ELF-1 (cell line): ENCODE data around the gene C16orf54.
"Not testable (repeated sequence)": the region's sequence is repeated elsewhere in the genome, so short reads cannot be mapped to it uniquely, and the experiment has no call there.

Experiments
- DNase-seq: peaks from one replicate; pipeline ENCODE4 v3.0.0-alpha.2; 2016; ENCODE audit warnings: low read depth, low spot score

The C16orf54 gene

GRCh38 chr16:29708917-29709600 lies 36.7 kb downstream of the C16orf54 start:
- peak; percentile 87 for DNase-seq

DNA sequence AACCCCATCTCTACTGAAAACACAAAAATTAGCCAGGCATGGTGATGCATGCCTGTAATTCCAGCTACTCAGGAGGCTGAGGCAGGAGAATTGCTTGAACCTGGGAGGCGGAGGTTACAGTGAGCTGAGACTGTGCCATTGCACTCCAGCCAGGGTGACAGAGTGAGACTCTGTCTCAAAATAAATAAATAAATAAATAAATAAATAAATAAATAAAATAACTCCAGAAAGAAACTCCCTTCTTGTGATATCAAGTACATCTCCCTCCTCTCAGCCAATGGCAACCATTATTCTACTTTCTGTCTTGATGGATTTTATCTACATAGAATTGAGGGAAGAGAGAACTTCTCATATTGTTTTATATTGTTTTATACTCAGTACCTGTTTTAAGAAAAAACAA lies 38.6 kb downstream of the C16orf54 start:
- DNase-seq: not testable (repeated sequence)

GRCh38 chr16:29705030-29705429 lies 40.8 kb downstream of the C16orf54 start:
- DNase-seq: no peak

- no peak for DNase-seq
Measured at GRCh38 chr16:29702269-29702668, 43.5 kb downstream of the C16orf54 start.

- DNase-seq: no peak
Measured at GRCh38 chr16:29701214-29701555, 44.6 kb downstream of the C16orf54 start.

- DNase-seq: peak; percentile 88
Measured at GRCh38 chr16:29700253-29700987, 45.4 kb downstream of the C16orf54 start.

DNA sequence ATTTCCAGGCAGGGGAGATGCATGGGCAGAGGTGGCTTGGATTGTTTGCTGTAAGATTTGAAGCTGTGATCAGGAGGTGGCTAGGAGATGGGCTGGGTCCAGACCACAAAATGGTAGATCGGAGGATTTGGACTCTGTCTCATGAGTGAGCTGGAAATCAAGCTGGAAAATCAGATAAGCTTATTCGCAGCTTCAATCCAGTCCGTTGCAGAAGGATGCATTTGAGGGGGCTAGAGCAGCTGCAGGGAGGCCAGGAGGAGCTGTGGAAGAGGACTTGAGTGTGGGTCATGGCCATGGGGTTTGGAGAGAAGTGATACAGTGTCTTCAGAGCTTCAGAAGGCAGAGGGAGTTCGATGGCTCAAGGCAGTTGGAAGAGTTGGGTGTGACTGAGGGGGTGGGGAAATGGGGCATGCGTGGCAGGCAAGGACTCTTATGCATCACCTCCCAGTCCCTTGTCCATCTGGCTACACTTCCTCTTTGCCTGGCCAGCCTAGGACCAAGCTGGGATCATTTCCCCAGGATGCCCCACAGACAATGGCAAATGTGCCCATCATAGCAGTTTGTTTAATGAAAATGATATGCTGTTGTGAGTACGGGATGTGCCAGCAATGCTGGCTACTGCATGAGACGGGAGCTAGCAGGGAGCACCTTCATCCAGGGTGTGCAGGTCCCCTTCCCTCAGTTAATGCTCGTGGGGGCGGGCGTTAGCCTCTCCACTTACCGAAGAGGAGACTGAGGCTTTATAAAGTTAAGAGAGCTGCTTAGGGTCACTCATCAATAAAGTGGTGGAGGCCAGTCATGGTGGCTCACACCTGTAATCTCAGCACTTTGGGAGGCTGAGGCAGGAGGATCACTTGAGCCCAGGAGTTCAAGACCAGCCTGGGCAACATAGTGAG lies 46.2 kb downstream of the C16orf54 start:
- DNase-seq: no peak

- no peak for DNase-seq
Measured at GRCh38 chr16:29698484-29699323, 47.1 kb downstream of the C16orf54 start.

DNA sequence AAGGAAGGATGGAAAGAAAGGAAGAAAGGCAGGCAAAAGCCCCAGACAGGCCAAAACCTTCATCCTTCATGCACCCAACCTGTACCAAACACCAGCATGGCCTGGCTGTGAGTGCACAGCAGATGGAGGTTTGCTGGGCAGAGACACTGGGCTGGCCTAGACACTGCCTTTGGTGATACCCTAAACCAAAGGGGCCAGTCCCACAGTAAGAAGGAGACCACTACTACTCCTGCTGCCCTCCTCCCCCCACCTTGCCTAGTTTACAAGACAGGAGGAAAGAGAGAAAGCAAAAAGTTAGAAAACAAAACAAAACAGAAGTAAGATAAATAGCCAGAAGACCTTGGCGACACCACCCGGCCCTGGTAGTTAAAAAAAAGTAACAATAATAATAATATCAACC lies 47.7 kb downstream of the C16orf54 start:
- no peak for DNase-seq

DNA sequence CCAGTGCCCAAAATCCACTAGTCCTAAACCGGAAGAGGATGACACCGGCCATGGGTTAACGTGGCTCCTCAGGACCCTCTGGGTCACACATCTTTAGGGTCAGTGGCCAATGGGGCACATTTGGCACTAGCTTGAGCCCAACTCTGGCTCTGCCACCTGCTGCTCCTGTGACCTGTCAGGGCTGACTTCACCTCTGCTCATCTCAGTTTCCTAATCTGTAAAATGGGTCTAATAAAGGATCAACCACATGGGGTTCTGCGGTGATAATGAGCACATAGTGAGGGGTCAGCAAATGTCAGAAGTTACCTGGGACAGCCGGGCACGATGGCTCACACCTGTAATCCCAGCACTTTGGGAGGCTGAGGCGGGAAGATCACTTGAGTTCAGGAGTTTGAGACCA lies 48.4 kb downstream of the C16orf54 start:
- no peak for DNase-seq

DNA sequence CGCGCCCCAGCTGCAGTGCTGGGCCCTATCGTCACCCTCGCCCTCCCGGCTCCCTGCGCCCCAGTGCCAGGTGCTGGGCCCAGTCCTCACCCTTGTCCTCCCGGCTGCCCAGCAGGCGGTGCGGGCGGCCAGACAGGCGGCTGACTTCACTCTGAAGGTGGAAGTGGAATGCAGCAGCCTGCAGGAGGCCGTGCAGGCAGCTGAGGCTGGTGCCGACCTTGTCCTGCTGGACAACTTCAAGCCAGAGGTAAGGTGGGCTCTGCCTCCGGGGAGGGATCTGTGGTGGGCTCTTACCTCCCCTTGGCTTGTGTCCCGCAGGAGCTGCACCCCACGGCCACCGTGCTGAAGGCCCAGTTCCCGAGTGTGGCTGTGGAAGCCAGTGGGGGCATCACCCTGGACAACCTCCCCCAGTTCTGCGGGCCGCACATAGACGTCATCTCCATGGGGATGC lies 48.9 kb downstream of the C16orf54 start:
- DNase-seq: no peak

- DNase-seq: not testable (repeated sequence)
Measured at GRCh38 chr16:29695675-29696074, 50.1 kb downstream of the C16orf54 start.

- DNase-seq: no peak
Measured at GRCh38 chr16:29694384-29695195, 51.2 kb downstream of the C16orf54 start.

DNA sequence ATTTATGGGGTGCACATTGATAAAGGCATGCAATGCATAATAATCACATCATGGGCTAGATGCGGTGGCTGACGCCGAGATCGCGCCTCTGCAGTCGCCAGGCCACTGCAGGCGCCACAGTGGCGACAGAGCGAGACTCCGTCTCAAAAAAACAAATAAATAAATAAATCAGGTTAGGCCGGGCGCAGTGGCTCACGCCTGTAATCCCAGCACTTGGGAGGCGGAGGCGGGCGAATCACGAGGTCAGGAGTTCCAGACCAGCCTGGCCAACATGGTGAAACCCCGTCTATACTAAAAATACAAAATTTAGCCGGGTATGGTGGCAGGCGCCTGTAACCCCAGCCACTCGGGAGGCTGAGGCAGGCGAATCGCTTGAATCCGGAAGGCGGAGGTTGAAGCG lies 53.2 kb downstream of the C16orf54 start:
- DNase-seq: not testable (repeated sequence)
